Suppressor macrophage (primary cell): Measurements from ENCODE around the gene SLC66A1.
"Not testable (repeated sequence)": the region's sequence is repeated elsewhere in the genome, so short reads cannot be mapped to it uniquely, and the experiment has no call there.

Experiments used
- DNase-seq, 4 experiments: peaks; one replicate each; pipeline ENCODE4 v3.0.0-alpha.2; 2020 to 2022
- total RNA-seq, 17 experiments: gene quantifications; one replicate each; lab custom pipeline; 2026; ENCODE audit warnings: mixed read lengths in 6 of 17, inconsistent platforms in 3 of 17; lab: John Stamatoyannopoulos, UW

Gene SLC66A1, protein sequence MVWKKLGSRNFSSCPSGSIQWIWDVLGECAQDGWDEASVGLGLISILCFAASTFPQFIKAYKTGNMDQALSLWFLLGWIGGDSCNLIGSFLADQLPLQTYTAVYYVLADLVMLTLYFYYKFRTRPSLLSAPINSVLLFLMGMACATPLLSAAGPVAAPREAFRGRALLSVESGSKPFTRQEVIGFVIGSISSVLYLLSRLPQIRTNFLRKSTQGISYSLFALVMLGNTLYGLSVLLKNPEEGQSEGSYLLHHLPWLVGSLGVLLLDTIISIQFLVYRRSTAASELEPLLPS
- total RNA-seq: 5.4 to 65.9 (median 34.9) reads per million in 17 experiments

- peak; percentile 98 to 99 (median 98) for DNase-seq
These were observed at the start of gene SLC66A1, which contains the start of gene AKR7A2 for GRCh38 chr1:19311931-19312781. TSS of gene SLC66A1 (plus strand) at chr1:19312326. CDS start at chr1:19317678, 5,352 bp downstream. TSS of gene AKR7A2 (minus strand) at chr1:19312144. CDS start at chr1:19312124, 20 bp downstream.

- DNase-seq: no peak
These were observed 49.4 kb upstream of the SLC66A1 start for GRCh38 chr1:19262744-19263143.

- DNase-seq: no peak
These were observed 43.7 kb upstream of the SLC66A1 start for GRCh38 chr1:19268445-19268844.

DNA sequence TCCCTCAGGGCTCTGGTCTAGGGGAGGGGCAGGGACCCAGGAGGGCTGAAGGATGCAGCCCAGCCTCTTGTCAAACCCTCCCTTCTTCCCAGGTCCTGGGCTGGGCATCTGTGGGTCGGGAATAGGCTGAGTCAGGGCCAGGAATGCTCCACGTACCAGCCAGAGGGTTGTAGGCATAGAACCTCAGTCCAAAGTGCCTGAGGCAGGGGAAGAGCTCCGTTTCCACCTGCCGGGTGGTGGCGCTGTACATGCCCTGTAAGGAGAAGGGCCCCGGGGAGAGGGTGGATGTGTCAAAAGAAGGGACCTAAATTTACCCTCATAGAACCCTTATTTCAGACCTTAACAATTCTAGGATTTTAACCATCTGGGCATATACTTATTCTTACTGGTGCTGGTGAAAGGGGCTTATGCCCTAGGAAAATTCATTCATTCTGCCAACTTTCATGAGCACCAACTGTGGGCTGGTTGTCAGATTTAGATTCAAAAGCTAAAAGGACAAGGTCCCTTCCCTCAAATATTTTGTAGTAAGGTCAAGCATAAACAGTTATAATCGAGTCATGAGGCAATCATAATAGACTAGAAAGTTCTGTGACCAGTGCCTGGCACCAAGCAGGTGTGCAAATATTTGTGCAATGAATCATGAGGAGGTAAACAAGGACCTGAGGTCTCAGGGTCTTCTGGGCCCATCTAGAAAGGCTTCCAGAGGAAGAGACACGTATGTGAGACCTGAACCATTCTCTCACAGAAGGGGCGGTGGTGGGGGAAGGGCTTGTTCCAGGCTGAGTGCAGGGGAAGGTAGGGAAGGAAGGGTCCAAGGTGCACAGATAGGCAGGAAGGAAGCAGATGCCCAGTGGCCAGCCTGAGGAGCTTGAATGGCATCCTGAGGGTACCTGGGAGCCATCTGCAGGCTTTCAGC is 42.4 kb upstream of the SLC66A1 start:
- DNase-seq: peak in 2 of 4 experiments; percentile 15 to 27

GRCh38 chr1:19270343-19270730 is 41.8 kb upstream of the SLC66A1 start:
- DNase-seq: not testable (repeated sequence)

DNA sequence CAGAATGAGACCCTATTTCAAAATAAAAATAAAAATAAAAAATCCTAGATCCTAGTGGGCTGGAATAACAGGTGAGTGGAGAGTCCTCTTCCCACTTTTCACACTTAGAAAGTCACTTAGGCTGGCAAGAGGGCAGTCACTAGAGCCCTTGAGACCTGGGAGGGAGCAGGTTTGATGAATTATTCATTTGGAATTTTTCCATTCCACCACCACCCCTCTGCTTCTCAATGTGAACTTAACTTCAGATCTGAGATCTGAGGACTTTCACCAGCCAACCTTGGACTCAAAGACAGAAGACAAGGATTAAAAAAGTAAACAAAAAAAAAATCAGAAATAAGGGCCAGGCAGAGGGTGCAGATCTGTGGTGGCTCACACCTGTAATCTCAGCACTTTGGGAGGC is 40.1 kb upstream of the SLC66A1 start:
- DNase-seq: no peak

DNA sequence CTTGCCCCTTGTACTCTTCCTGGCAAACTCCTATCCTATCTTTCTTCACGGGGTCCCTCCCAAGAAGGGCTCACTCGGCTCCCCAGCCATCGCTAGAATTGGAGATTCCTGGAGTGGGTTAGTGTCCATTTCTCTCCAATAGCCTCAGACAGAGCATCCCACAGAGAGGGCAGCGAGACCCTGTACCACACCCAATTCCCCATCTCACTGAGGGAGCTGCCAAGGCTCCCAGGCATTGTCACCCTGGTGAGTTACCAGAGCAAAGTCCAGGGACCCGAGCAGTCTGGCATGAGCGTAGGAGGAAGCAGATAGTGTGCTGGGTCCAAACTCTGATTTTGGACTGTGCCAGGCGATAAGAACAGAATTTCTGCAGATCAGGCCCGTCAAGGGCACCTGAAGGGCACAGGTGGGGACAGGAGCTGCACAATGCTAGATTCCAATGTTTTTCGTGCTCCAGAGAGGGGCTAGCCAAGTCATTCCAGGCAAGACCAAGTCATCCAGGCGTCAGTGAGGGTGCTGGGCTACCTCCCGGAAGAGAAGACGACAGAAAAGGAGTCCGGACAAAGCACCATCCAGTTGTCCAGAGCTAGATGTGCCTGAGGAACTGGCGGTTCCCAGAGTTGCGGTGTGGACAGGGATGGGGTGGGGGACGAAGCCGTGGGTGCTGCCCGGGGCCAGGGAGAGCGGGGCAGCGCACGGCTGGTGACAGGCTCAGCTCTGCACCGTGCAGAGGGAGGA is 38.9 kb upstream of the SLC66A1 start:
- no peak for DNase-seq

GRCh38 chr1:19273844-19274531 is 38.1 kb upstream of the SLC66A1 start:
- peak; percentile 15 to 65 (median 26) for DNase-seq

DNA sequence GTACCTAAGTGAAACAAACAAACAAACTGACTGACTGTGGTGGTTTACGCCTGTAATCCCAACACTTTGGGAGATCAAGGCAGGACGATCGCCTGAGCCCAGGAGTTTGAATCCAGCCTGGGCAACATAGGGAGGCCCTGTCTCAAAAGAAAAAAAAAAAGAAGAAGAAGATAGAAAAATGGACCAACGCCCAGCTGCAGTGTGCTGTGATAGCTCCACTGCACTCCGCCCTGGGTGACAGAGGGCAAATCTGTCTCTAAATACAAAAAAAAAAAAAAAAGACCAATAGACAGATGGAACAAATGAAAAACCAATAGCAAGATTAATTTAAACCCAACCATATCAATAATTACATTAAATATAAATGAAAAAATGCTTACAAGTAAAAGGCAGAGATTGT is 37.5 kb upstream of the SLC66A1 start:
- no peak for DNase-seq

DNA sequence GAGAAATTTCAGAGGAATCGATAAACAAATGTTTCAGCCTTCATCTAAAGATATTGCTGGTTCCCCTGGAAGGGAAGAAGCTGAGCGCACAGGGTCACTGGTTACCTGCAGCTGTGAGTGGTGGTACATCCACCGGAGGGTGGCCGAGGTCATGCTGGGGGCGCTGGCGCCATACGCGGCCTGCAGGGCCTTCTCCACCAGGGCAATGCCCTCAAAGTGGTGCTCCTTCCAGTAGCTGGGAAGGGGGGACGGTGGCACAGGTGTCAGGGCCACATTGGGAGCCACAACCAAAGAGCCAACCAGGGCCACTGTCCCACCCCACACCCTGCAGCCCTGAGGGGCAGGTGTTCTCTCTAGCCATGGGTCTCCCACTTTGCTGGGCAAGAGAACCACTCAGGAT is 28.2 kb upstream of the SLC66A1 start:
- no peak for DNase-seq

- DNase-seq: no peak
These were observed 27.2 kb upstream of the SLC66A1 start for GRCh38 chr1:19284881-19285280.

GRCh38 chr1:19285366-19285765 is 26.8 kb upstream of the SLC66A1 start:
- not testable (repeated sequence) for DNase-seq

GRCh38 chr1:19285807-19286206 is 26.3 kb upstream of the SLC66A1 start:
- not testable (repeated sequence) for DNase-seq

DNA sequence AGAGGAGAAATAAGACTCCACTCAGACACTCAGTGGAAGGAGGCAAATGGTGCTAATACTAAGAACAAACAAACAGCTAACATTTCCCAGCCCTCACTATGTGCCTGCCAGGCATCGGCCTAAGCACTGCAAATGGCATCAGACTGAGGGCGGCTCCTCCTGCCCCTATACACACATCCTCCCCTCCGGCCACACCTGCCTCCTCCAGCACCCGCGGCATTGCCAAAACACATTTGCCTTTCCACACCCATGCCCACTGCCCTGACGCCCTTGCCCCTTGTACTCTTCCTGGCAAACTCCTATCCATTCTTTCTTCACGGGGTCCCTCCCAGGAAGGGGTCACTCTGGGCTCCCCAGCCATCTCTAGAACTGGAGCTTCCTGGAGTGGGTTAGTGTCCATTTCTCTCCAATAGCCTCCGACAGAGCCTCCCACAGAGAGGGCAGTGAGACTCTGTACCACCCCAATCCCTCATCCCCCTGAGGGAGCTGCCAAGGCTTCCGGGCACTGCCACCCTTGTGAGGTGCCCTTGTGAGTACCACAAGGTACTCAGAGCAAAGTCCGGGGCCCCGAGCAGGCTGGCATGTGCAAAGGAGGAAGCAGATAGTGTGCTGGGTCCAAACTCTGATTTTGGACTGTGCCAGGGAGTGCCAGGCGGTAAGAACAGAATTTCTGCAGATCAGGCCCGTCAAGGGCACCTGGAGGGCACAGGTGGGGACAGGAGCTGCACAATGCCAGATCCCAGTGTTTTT is 24.5 kb upstream of the SLC66A1 start:
- no peak for DNase-seq

- peak; percentile 67 to 91 (median 78) for DNase-seq
These were observed 23.5 kb upstream of the SLC66A1 start, which contains the start of gene AKR7A3 for GRCh38 chr1:19288324-19289241. TSS of gene AKR7A3 (minus strand) at chr1:19288770. CDS start at chr1:19288709, 61 bp downstream.

- no peak for DNase-seq
These were observed 22.9 kb upstream of the SLC66A1 start for GRCh38 chr1:19289244-19289643.

DNA sequence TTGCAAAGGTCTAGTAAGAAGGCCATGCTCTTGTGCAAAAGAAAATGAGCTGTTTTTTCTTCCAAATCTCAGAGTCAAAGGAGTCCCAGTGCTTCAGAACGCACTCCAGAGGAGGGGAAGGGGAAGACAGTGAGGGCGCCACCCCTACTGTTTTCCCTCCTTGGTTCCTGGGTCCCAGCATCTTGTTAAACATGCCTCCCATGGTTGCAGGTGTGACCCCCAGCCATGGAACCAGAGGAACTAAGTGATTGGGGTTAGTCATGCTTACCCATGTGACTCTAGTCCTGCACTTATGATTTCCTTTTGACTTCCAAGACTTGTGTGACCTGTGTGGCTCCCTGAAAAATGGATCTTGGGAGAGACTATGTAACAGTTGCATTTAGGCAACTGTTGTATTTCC is 17.5 kb upstream of the SLC66A1 start:
- no peak for DNase-seq

- DNase-seq: no peak
These were observed 11.9 kb upstream of the SLC66A1 start for GRCh38 chr1:19300211-19300610.

- not testable (repeated sequence) for DNase-seq
These were observed 8.0 kb upstream of the SLC66A1 start for GRCh38 chr1:19304081-19304480.
